SU-DHL-6 (cell line): ENCODE results near the gene NUP58.

Experiments used
- H2AFZ ChIP-seq: fragments of 200-600 bp; sonication (generic); 2 replicates; pipeline ENCODE4 v1.6.1; 2014; ENCODE audit warnings: low read depth, mild to moderate bottlenecking, moderate library complexity, mixed read lengths, antibody characterized with exemption, low read length; ENCODE audit not compliant: severe bottlenecking
- H3F3A ChIP-seq: fragments of 200-600 bp; shearing (Covaris generic); 2 replicates; pipeline ENCODE4 v1.6.0; 2016; ENCODE audit warnings: antibody characterized with exemption, mild to moderate bottlenecking; ENCODE audit not compliant: insufficient read depth
- H3K27ac ChIP-seq: fragments of 200-600 bp; sonication (generic); 2 replicates; pipeline ENCODE4 v1.5.1; 2016; ENCODE audit warnings: low read depth, mild to moderate bottlenecking, low read length, moderate library complexity, mixed read lengths
- H3K27me3 ChIP-seq: fragments of 200-600 bp; sonication (generic), shearing (Covaris generic); 2 replicates; pipeline ENCODE4 v1.6.0; 2014; ENCODE audit warnings: mild to moderate bottlenecking, low read length
- H3K36me3 ChIP-seq: fragments of 200-600 bp; sonication (generic); 2 replicates; pipeline ENCODE4 v1.6.1; 2014; ENCODE audit warnings: mild to moderate bottlenecking, low read length, mixed read lengths
- H3K4me2 ChIP-seq: fragments of 300-600, 200-600 bp; shearing (Covaris generic), sonication (generic); 2 replicates; pipeline ENCODE4 v1.6.0; 2014; ENCODE audit warnings: low read length, low read depth, mild to moderate bottlenecking; ENCODE audit not compliant: poor library complexity, severe bottlenecking
- H3K4me3 ChIP-seq: fragments of 200-600 bp; sonication (generic); 2 replicates; pipeline ENCODE4 v1.5.1; 2014; ENCODE audit warnings: antibody characterized with exemption, low read length, mild to moderate bottlenecking, mixed read lengths; ENCODE audit not compliant: insufficient read depth, poor library complexity, severe bottlenecking
- H3K79me2 ChIP-seq: fragments of 200-600 bp; sonication (generic); 2 replicates; pipeline ENCODE4 v1.6.1; 2014; ENCODE audit warnings: mild to moderate bottlenecking, low read length, moderate library complexity; ENCODE audit not compliant: insufficient read depth
- H3K9ac ChIP-seq: fragments of 200-600 bp; sonication (generic); 2 replicates; pipeline ENCODE4 v1.7.0; 2014; ENCODE audit warnings: mild to moderate bottlenecking, low read length
- H3K9me2 ChIP-seq: fragments of 200-600 bp; sonication (generic); replicated peaks from 2 replicates; pipeline ENCODE4 v1.6.1; 2014; ENCODE audit warnings: low read length; ENCODE audit not compliant: insufficient read depth
- H3K9me3 ChIP-seq: fragments of 200-600 bp; sonication (generic); 2 replicates; pipeline ENCODE4 v1.6.1; 2014; ENCODE audit warnings: low read length, mixed read lengths; ENCODE audit not compliant: insufficient read depth
- H4K20me1 ChIP-seq: fragments of 200-600 bp; sonication (generic); 2 replicates; pipeline ENCODE4 v1.6.1; 2014; ENCODE audit warnings: low read depth, mild to moderate bottlenecking, antibody characterized with exemption, low read length, moderate library complexity, mixed read lengths
- EZH2phosphoT487 ChIP-seq: fragments of 200-600 bp; sonication (generic), shearing (Covaris generic); conservative IDR thresholded peaks from 2 replicates; pipeline ENCODE4 v1.6.1; 2018; ENCODE audit warnings: mild to moderate bottlenecking, antibody characterized with exemption, low read length, moderate library complexity, mixed read lengths
- TF ChIP-seq, protein P1 (sequence below): fragments of 200-600 bp; sonication (generic); IDR thresholded peaks from one replicate; pipeline ENCODE4 v1.5.1; 2017; ENCODE audit warnings: antibody characterized with exemption, mild to moderate bottlenecking, low read length, moderate library complexity; ENCODE audit not compliant: insufficient read depth, poor library complexity, severe bottlenecking

The NUP58 gene

DNA sequence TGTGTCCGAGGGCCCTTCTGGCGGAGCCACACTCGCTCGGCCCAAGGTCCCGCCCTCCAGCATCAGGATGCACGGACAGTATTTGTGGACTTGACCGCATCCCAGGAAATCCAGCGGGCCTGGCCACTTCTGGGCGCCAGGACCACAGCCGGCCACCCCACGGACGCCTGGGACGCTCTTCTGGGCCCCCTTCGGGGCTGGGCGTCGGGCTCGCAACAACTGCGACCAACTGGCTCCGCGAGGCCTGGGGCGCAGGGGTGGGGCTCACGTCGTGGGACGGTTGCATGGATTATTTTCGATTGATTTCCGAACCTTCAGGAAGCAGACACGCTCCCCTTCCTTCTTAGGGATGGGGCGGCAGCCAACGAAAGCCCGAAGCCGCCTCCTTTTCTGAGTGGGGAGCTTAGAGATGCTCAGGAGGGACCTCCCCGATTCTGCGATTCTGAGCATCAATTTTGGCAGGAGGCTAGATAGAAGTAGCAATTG, 521 bp upstream of the NUP58 start:
- Histone ChIP-seq H3K27ac (0 out of 2 replicates have a peak overlapping the region, but pooled peaks have one; percentile 14), H3F3A (no peaks in the 10 kb centered on the region), H3K9me3 (peaks cover 5% of the 10 kb centered on the region; the same call in 1 of the 2 replicates), H3K4me2 (peak overlapping the region; percentile 87), H3K36me3 (peaks cover 8% of the 10 kb centered on the region; the same call in 1 of the 2 replicates), H3K9me2 (no peaks in the 10 kb centered on the region), H3K27me3 (no peaks in the 10 kb centered on the region), H3K4me3 (peak overlapping the region; percentile 87), H3K79me2 (peaks cover 44% of the 10 kb centered on the region), H3K9ac (peak overlapping the region; percentile 96), H2AFZ (peak overlapping the region; percentile 91), H4K20me1 (peaks cover 21% of the 10 kb centered on the region; the same call in 1 of the 2 replicates)
- TF ChIP-seq, protein P1, sequence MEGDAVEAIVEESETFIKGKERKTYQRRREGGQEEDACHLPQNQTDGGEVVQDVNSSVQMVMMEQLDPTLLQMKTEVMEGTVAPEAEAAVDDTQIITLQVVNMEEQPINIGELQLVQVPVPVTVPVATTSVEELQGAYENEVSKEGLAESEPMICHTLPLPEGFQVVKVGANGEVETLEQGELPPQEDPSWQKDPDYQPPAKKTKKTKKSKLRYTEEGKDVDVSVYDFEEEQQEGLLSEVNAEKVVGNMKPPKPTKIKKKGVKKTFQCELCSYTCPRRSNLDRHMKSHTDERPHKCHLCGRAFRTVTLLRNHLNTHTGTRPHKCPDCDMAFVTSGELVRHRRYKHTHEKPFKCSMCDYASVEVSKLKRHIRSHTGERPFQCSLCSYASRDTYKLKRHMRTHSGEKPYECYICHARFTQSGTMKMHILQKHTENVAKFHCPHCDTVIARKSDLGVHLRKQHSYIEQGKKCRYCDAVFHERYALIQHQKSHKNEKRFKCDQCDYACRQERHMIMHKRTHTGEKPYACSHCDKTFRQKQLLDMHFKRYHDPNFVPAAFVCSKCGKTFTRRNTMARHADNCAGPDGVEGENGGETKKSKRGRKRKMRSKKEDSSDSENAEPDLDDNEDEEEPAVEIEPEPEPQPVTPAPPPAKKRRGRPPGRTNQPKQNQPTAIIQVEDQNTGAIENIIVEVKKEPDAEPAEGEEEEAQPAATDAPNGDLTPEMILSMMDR, result no peak
- no peak for TF ChIP-seq EZH2phosphoT487

DNA sequence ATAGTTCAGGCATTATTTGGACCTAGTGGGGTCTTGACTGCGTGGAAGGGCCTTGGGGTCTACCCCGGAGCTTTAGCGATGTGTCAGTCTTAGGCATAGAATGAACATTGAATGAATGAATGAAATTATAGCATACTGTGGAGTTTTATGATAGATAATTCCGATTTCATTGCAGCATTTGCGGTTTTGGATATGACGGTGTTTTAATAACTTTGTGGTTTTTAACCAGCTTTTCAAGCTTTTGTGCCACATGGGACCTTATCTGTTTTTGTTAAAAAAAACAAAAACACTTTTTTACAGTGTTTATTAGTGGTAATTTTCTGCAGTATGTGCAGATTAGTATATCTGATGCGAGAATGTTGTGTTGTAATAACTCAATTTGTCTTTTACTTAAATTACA, 696 bp downstream of the NUP58 start:
- H3K4me2 ChIP-seq, result peak overlapping the region; percentile 87
- H3F3A ChIP-seq, result no peaks in the 10 kb centered on the region
- peak overlapping the region; percentile 96 for H3K9ac ChIP-seq
- peaks cover 5% of the 10 kb centered on the region; the same call in 1 of the 2 replicates for H3K9me3 ChIP-seq
- TF ChIP-seq EZH2phosphoT487, result no peak
- TF ChIP-seq, protein P1, result no peak
- H2AFZ ChIP-seq, result peak overlapping the region; percentile 91
- H3K79me2 ChIP-seq, result peaks cover 56% of the 10 kb centered on the region
- H4K20me1 ChIP-seq, result peaks cover 21% of the 10 kb centered on the region; the same call in 1 of the 2 replicates
- H3K36me3 ChIP-seq, result peaks cover 8% of the 10 kb centered on the region; the same call in 1 of the 2 replicates
- peak overlapping the region; percentile 60 for H3K27ac ChIP-seq
- H3K9me2 ChIP-seq, result no peaks in the 10 kb centered on the region
- no peaks in the 10 kb centered on the region for H3K27me3 ChIP-seq
- peak overlapping the region; percentile 87 for H3K4me3 ChIP-seq

DNA sequence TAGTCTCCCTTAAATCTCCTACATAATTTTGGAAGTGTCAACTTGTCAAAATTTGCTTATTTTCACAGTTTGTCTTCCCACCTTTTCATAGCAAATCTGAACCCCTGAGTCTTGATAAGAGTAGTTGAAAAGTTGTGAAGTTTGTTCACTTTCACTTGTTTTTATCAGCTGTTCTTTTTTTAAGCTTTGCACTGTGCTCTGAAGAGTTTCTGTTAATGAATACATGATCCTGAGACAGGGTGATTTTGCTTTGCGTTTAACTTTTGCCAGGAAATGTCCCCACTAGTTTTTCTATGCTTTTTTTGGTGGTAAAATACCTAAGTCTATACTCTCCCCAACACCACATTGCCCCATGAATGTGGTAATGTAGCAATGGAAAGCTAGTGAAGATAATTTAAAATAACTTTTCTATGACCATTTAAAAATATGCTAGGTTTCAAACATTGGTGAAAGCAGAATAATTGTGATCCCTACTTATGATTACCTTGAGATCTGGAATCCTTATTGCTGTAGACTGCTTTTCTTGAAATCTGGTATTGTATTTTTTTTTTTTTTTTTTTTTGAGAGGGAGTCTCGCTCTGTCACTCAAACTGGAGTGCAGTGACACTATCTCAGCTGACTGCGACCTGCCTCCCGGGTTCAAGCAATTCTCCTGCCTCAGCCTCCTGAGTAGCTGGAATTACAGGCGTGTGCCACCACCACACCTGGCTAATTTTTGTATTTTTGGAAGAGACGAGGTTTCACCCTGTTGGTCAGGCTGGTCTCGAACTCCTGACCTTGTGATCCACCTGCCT, 5.4 kb downstream of the NUP58 start:
- peaks cover 21% of the 10 kb centered on the region for H4K20me1 ChIP-seq

More for the DNA sequence above, 5.4 kb downstream of the NUP58 start:
- Histone ChIP-seq H3K36me3 (peaks cover 35% of the 10 kb centered on the region; the same call in 1 of the 2 replicates), H3K9ac (no peak overlapping the region), H3K27ac (no peak overlapping the region), H3K4me3 (no peak overlapping the region), H3F3A (no peaks in the 10 kb centered on the region), H3K9me3 (no peaks in the 10 kb centered on the region), H3K27me3 (no peaks in the 10 kb centered on the region), H3K9me2 (no peaks in the 10 kb centered on the region), H3K79me2 (peaks cover 72% of the 10 kb centered on the region), H2AFZ (no peak overlapping the region), H3K4me2 (no peak overlapping the region)
- TF ChIP-seq EZH2phosphoT487, result no peak
- TF ChIP-seq, protein P1, result no peak
